PFSK-1 (cell line): Measurements from ENCODE around the gene GSTM4.

Experiments
- FOXP2 ChIP-seq: optimal IDR thresholded peaks from 2 replicates; pipeline ENCODE3; 2011; ENCODE audit warnings: borderline replicate concordance, control low read depth, inconsistent platforms; ENCODE audit not compliant: insufficient read depth; ENCODE audit errors: extremely low read length, extremely low read depth
- POLR2AphosphoS5 ChIP-seq: IDR thresholded peaks from 2 replicates; pipeline ENCODE4 v1.6.1; 2012; ENCODE audit warnings: low read depth, mild to moderate bottlenecking, control low read depth, low read length, moderate library complexity
- REST ChIP-seq, 2 experiments: IDR thresholded peaks; 2 replicates each; pipeline versions ENCODE4 v1.6.1 to v1.8.0; 2011 to 2012; ENCODE audit warnings: low read depth in 2 of 2, low read length in 2 of 2, control low read depth in 1 of 2, inconsistent platforms in 1 of 2, mild to moderate bottlenecking in 1 of 2, moderate library complexity in 1 of 2; ENCODE audit not compliant: insufficient read depth in 1 of 2
- SIN3A ChIP-seq: IDR thresholded peaks from 2 replicates; pipeline ENCODE4 v1.6.1; 2012; ENCODE audit warnings: mild to moderate bottlenecking, low read length, moderate library complexity, borderline replicate concordance; ENCODE audit not compliant: insufficient read depth
- TAF1 ChIP-seq: IDR thresholded peaks from 2 replicates; pipeline ENCODE4 v1.6.1; 2012; ENCODE audit warnings: low read length, control low read depth, borderline replicate concordance; ENCODE audit not compliant: insufficient read depth

- TF ChIP-seq TAF1, result no peak
- no peak for TF ChIP-seq POLR2AphosphoS5
- TF ChIP-seq SIN3A, result no peak
- TF ChIP-seq REST (IDR thresholded peaks at IDR 0.05; ENCODE audit: insufficient read depth in 1 of 2, low read depth in 2 of 2, low read length in 2 of 2), result no peak
- TF ChIP-seq FOXP2, result no peak
Measured at GRCh38 chr1:109613361-109614147, 42.3 kb upstream of the GSTM4 start.
